ENCODE results near the gene NDP. TPM values are rescaled to one million over a fixed set of nuclear protein-coding genes. Genes with fewer than 3 reads are reported as not detected.

The NDP gene
- total RNA-seq, 6 experiments from 2014 or later, result not detected

DNA sequence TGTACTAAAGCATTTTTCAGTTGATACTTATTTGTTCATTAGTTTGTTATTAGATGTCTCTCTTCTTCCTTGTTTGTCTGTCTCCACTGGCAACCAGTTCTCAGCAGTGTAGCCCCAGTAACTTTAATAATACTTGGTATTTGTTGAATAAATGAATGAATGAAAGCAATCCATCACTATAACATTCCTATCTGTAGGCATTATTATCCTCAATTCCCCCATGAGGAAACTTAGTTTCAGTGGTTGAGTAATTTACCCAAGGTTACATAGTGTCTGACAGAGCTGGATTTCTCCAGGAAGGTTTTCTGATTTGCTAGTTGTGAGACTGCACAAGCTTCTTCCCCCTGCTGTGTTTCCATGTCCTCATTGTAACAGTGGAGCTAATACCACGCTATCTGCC is 63.2 kb downstream of the NDP start:
- H3K27ac ChIP-seq, result no peak overlapping the region
- 57% methylated on average over 1 of the region's 1 CpG for WGBS (ENCODE audit: insufficient coverage, low coverage, low lambda C conversion rate, missing lambda C conversion rate)
- H3K4me1 ChIP-seq, result no peaks in the 10 kb centered on the region
- no peak overlapping the region for H3K4me3 ChIP-seq
- ATAC-seq, result no peak
- TF ChIP-seq POLR2A (IDR thresholded peaks at IDR 0.05), result no peak
- TF ChIP-seq, protein P1, sequence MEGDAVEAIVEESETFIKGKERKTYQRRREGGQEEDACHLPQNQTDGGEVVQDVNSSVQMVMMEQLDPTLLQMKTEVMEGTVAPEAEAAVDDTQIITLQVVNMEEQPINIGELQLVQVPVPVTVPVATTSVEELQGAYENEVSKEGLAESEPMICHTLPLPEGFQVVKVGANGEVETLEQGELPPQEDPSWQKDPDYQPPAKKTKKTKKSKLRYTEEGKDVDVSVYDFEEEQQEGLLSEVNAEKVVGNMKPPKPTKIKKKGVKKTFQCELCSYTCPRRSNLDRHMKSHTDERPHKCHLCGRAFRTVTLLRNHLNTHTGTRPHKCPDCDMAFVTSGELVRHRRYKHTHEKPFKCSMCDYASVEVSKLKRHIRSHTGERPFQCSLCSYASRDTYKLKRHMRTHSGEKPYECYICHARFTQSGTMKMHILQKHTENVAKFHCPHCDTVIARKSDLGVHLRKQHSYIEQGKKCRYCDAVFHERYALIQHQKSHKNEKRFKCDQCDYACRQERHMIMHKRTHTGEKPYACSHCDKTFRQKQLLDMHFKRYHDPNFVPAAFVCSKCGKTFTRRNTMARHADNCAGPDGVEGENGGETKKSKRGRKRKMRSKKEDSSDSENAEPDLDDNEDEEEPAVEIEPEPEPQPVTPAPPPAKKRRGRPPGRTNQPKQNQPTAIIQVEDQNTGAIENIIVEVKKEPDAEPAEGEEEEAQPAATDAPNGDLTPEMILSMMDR (IDR thresholded peaks at IDR 0.05), result no peak
- no peaks in the 10 kb centered on the region for H3K27me3 ChIP-seq
- no peak for DNase-seq
- H3K9me3 ChIP-seq, result no peaks in the 10 kb centered on the region
- no peaks in the 10 kb centered on the region for H3K36me3 ChIP-seq
- intact Hi-C loops (cut with DNase I), result no loop called here

DNA sequence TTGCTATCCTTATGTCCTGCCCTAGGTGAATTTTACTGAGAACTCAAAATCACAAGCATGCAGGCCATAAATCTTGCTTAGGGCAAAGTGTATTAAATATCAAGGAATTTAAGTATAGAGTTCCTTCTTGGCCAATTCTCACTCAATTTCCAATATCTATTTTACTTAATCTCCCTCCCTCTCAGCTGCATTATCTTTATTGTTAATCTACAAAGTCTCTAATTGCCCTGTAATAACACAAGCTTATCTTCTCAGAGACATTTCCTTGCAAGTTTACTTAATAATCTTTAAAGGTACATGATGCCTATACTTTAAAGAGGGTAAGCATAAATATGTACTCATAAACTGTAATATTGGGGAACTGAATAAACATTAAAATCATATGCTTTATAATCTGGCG is 64.0 kb downstream of the NDP start:
- H3K9me3 ChIP-seq, result no peaks in the 10 kb centered on the region
- H3K27me3 ChIP-seq, result no peaks in the 10 kb centered on the region
- TF ChIP-seq, protein P1 (IDR thresholded peaks at IDR 0.05), result no peak
- no peak for TF ChIP-seq POLR2A (IDR thresholded peaks at IDR 0.05)
- no peaks in the 10 kb centered on the region for H3K36me3 ChIP-seq
- no peak overlapping the region for H3K4me3 ChIP-seq
- no peak overlapping the region for H3K27ac ChIP-seq
- no peaks in the 10 kb centered on the region for H3K4me1 ChIP-seq
- intact Hi-C loops (cut with DNase I), result no loop called here
- WGBS (ENCODE audit: insufficient coverage, low coverage, low lambda C conversion rate, missing lambda C conversion rate), result 80% methylated on average over 1 of the region's 1 CpG
- DNase-seq, result no peak
- ATAC-seq, result no peak

DNA sequence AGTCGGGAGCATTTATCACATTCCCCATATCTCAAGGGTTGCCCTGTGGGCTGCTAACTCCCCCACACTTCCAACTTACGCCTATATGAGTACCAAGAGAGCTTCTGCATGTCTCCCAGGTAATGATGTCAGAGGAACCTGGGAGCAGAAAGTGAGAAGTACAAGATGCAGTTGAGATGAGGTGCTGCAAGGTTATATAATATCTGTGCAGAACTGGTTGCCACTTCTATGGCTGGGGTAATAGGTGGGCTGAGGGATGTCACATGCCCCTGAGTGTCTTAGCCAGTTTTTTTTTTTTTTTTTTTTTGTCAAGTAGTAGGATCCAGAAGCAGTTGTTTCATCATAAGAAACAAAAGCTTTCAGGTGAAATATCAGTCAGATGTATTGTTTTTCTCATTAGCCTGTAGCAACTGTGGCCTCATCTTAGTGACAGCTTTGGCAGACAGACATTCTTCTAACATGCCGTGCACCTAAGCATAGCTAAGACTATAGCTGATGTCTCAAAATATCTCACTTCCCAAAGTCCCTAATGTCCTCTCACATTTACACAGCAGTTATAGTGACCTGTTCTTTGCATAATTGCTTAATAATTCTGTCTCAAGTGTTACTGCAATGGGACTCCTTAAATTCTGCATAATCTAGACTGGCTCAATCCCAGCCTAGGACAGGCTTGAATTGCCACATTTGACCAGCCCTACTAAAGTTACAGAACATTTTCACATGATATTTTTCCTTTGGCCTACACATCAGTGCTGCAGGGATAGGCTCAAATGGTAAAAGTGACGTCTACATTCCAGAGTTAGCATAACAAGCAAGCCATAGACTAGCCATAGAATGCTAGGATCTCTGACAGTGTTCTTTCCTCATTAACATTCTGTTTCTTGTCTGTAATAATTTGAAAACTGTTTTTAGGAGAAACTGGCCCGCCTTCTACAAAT is 73.0 kb downstream of the NDP start:
- H3K9me3 ChIP-seq, result no peaks in the 10 kb centered on the region
- H3K4me1 ChIP-seq, result no peaks in the 10 kb centered on the region
- no peak for TF ChIP-seq POLR2A (IDR thresholded peaks at IDR 0.05)
- TF ChIP-seq, protein P1 (IDR thresholded peaks at IDR 0.05), result no peak
- no peak overlapping the region for H3K4me3 ChIP-seq
- ATAC-seq (no peak), DNase-seq (no peak)
- H3K27ac ChIP-seq, result no peak overlapping the region
- intact Hi-C loops (cut with DNase I), result no loop called here
- H3K27me3 ChIP-seq, result no peaks in the 10 kb centered on the region
- 45% methylated on average over 4 of the region's 5 CpGs for WGBS (ENCODE audit: insufficient coverage, low coverage, low lambda C conversion rate, missing lambda C conversion rate)
- no peaks in the 10 kb centered on the region for H3K36me3 ChIP-seq

Other genes with a start within 250 kb of the NDP start
- 100 to 1,000 TPM in 4 of 6 experiments, 10 to 100 TPM in 2; 70.0 to 253 (median 122) TPM for gene MAOB, start 90.9 kb downstream of the NDP start, total RNA-seq

Data from right lobe of liver (tissue), 6 donors.